CD4-positive, alpha-beta T cell (primary cell): Measurements from ENCODE around the gene SNRNP70. TPM values are rescaled to one million over a fixed set of nuclear protein-coding genes. Genes with fewer than 3 reads are reported as not detected.

Experiments used
- ATAC-seq: fragments of 200-7000 bp; cut with Tn5 transposase; one replicate; pipeline ENCODE4 v1.10.0; 2022; ENCODE audit warnings: mild to moderate bottlenecking; ENCODE audit not compliant: poor library complexity
- CTCF ChIA-PET: fragments of 350-600 bp; sonication (Branson Sonifier 250); formaldehyde crosslinking; loops from one replicate; lab custom pipeline; 2021; ENCODE audit warnings: antibody characterized with exemption, inconsistent platforms; lab: Charles Lee
- POLR2A ChIA-PET: fragments of 350-600 bp; sonication (Branson Sonifier 250); formaldehyde crosslinking; loops from one replicate; lab custom pipeline; 2021; ENCODE audit warnings: antibody characterized with exemption, inconsistent platforms; lab: Charles Lee
- DNase-seq, 14 experiments: peaks; one replicate each; pipeline ENCODE4 v3.0.0-alpha.2; 2013 to 2020; ENCODE audit warnings: mixed read lengths in 2 of 14
- H3K27ac ChIP-seq, 2 donors: one replicate each; pipeline versions ENCODE4 v1.5.1 to v1.7.0; 2013; ENCODE audit warnings: low read length in 2 of 2, low read depth in 1 of 2, mild to moderate bottlenecking in 1 of 2
- H3K27me3 ChIP-seq, 2 experiments: 1 replicate in 1 of 2; 2 replicates in 1 of 2; pipeline versions ENCODE4 v1.6.1 to v1.7.0; 2013; ENCODE audit warnings: low read length in 2 of 2, control low read depth in 1 of 2, mild to moderate bottlenecking in 1 of 2, moderate library complexity in 1 of 2; ENCODE audit not compliant: insufficient read depth in 2 of 2, control insufficient read depth in 1 of 2
- H3K36me3 ChIP-seq: one replicate; pipeline ENCODE4 v1.6.1; 2013; ENCODE audit warnings: low read length, control low read depth; ENCODE audit not compliant: insufficient read depth
- H3K4me1 ChIP-seq: one replicate; pipeline ENCODE4 v1.6.1; 2013; ENCODE audit warnings: low read length, control low read depth; ENCODE audit not compliant: insufficient read depth
- H3K4me3 ChIP-seq: one replicate; pipeline ENCODE4 v1.5.1; 2013; ENCODE audit warnings: mild to moderate bottlenecking, low read length, moderate library complexity
- H3K9me3 ChIP-seq, 2 experiments: 1 replicate in 1 of 2; 2 replicates in 1 of 2; pipeline versions ENCODE4 v1.6.1 to v1.7.0; 2013; ENCODE audit warnings: low read length in 2 of 2, mild to moderate bottlenecking in 2 of 2, control low read depth in 1 of 2, moderate library complexity in 1 of 2; ENCODE audit not compliant: control insufficient read depth in 1 of 2, insufficient read depth in 1 of 2
- H3K27ac Mint-ChIP-seq: one replicate; pipeline ENCODE4 v1.8.0; 2020; ENCODE audit warnings: mixed read lengths
- H3K27me3 Mint-ChIP-seq: one replicate; pipeline ENCODE4 v1.8.0; 2021; ENCODE audit warnings: mixed read lengths
- H3K36me3 Mint-ChIP-seq: one replicate; pipeline ENCODE4 v1.8.0; 2021; ENCODE audit warnings: low read depth, mixed read lengths
- H3K4me1 Mint-ChIP-seq: one replicate; pipeline ENCODE4 v1.8.0; 2021; ENCODE audit warnings: low read depth, mixed read lengths
- H3K4me3 Mint-ChIP-seq: one replicate; pipeline ENCODE4 v1.8.0; 2020; ENCODE audit warnings: mild to moderate bottlenecking, mixed read lengths
- H3K9me3 Mint-ChIP-seq: one replicate; pipeline ENCODE4 v1.8.0; 2020; ENCODE audit warnings: mixed read lengths
- intact Hi-C, 2 experiments: fragments of 100-400 bp; cut with DNase I in 1 of 2; cut with micrococcal nuclease in 1 of 2; formaldehyde crosslinking; loops; one replicate each; pipeline versions ENCODE4 v1.15.1 to v1.9.0; 2023 to 2025; cut with DNase I, micrococcal nuclease
- total RNA-seq, 174 experiments: library from RNA in 2 of 174; stranded (reverse) in 2 of 174; gene quantifications; one replicate each; pipeline ENCODE4 v1.2.3 and lab custom pipeline; 2021 to 2026
- TF ChIP-seq, protein P1 (sequence below): fragments of 200-600 bp; IDR thresholded peaks from one replicate; pipeline ENCODE4 v1.8.0; 2022; ENCODE audit warnings: antibody characterized with exemption, mild to moderate bottlenecking

Gene SNRNP70
- total RNA-seq, 2 experiments from 2014 or later: 375 to 397 TPM

DNA sequence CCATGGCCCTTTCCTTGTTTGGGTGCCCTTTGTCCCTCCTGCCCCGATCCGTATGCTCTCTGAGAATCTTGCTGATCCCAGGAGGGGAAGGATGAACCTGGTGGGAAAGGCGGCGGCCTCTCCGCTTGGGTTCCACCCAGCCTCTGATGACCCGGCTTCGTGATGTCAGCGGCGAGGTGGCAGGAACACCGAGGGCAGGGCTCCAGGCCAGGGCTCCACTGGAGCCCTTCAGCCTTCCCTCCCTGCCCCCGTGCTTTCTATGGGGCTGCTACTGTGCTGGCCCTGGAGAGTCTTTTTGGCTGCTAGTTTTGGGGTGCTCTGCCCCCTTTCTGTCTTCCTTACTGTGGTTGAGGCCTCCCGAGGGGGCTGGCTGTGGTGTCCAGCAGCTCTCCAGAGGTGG is 17.1 kb downstream of the SNRNP70 start:
- Mint-ChIP-seq H3K27ac (no peak overlapping the region), H3K4me3 (no peak overlapping the region), H3K4me1 (peaks cover 14% of the 10 kb centered on the region), H3K36me3 (peaks cover 80% of the 10 kb centered on the region), H3K9me3 (no peaks in the 10 kb centered on the region), H3K27me3 (no peaks in the 10 kb centered on the region)
- Histone ChIP-seq H3K27ac (no peak overlapping the region), H3K4me3 (no peak overlapping the region), H3K36me3 (peaks cover 88% of the 10 kb centered on the region), H3K4me1 (peaks cover 14% of the 10 kb centered on the region), H3K9me3 (no peaks in the 10 kb centered on the region), H3K27me3 (no peaks in the 10 kb centered on the region)
- CTCF ChIA-PET: interaction anchor here (1.7 kb wide), 1 partner anchor 12 kb away, joined by 4 read pairs; the partner anchor contains the start of gene LIN7B
- POLR2A ChIA-PET: no interaction called here
- ATAC-seq (no peak), DNase-seq (no peak)
- TF ChIP-seq, protein P1, sequence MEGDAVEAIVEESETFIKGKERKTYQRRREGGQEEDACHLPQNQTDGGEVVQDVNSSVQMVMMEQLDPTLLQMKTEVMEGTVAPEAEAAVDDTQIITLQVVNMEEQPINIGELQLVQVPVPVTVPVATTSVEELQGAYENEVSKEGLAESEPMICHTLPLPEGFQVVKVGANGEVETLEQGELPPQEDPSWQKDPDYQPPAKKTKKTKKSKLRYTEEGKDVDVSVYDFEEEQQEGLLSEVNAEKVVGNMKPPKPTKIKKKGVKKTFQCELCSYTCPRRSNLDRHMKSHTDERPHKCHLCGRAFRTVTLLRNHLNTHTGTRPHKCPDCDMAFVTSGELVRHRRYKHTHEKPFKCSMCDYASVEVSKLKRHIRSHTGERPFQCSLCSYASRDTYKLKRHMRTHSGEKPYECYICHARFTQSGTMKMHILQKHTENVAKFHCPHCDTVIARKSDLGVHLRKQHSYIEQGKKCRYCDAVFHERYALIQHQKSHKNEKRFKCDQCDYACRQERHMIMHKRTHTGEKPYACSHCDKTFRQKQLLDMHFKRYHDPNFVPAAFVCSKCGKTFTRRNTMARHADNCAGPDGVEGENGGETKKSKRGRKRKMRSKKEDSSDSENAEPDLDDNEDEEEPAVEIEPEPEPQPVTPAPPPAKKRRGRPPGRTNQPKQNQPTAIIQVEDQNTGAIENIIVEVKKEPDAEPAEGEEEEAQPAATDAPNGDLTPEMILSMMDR: no peak
- intact Hi-C loops: no loop called here

DNA sequence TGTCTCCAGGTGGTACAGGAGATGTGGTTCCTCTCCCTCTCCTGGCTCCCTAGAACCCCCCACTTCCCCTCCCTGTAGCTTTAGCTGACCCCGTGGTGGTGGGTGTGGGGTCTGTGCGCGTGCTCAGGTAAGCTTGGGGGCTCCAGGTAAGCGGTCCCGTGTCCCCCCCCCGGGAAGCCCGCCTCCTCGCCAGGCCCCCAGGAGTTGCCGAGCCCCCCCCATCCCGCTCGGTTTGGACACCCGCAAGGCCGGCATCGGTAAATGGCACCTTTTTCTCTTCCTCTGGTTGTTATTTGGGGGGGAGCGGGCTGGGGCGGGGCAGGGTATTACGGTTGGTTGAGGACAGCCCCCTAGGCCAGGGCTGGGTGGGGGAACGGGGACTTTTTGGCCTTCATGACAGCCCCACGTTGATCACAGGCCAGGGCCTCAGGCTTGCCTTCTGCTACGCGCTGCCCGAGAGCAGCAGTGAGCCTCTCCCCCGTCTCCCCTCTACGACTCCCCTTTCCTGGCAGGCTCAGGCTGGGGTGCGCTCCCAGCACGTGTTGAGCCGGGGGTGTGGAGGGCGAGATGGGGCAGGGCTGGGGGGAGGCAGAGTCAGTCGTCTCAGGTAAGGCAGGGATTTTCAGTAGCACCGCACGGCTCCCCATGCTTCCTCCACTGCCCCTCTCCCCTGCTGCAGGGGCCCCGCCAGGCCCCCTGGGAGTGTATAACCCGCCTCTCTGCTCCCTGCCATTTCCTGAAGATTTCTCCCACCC is 18.3 kb downstream of the SNRNP70 start:
- peaks cover 75% of the 10 kb centered on the region for H3K36me3 Mint-ChIP-seq
- Histone ChIP-seq H3K4me1 (peaks cover 3% of the 10 kb centered on the region), H3K9me3 (no peaks in the 10 kb centered on the region), H3K27ac (no peak overlapping the region), H3K36me3 (peaks cover 88% of the 10 kb centered on the region), H3K27me3 (no peaks in the 10 kb centered on the region), H3K4me3 (no peak overlapping the region)
- TF ChIP-seq, protein P1: no peak
- DNase-seq (no peak), ATAC-seq (no peak)
- ChIA-PET POLR2A (no interaction called here), CTCF (interaction anchor here (1.7 kb wide), 1 partner anchor 11 kb away, joined by 4 read pairs; the partner anchor contains the start of gene LIN7B)
- no peak overlapping the region for H3K27ac Mint-ChIP-seq
- no peaks in the 10 kb centered on the region for H3K27me3 Mint-ChIP-seq
- no peaks in the 10 kb centered on the region for H3K9me3 Mint-ChIP-seq
- intact Hi-C loops: no loop called here
- no peak overlapping the region for H3K4me3 Mint-ChIP-seq
- peaks cover 5% of the 10 kb centered on the region for H3K4me1 Mint-ChIP-seq

DNA sequence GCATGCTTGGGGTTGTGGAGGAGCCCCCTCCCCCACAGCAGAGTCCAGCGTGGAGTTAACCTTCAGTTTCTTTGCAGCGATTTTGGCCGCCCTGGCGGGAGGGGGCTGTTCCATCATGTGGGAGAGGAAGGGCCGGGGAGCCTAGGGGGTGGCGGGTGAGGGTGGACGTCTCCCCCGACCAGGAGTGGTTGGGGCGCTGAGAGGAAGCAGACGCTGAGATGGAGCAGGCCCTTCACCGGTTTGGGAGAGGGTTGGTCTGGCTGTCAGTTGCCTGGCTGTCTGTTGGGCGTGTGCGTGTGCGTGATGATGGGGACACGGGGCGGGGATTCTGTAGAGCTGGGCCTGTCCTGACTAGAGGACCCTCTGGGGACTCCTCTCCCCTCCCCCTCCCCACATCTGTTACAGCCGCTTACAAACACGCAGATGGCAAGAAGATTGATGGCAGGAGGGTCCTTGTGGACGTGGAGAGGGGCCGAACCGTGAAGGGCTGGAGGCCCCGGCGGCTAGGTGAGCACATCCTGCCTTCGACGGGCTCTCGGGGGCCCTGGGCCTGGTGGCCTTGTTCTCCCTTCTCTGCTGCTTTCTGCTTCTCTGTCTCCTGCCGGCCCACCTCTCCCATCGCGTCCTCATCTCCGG is 19.1 kb downstream of the SNRNP70 start:
- peaks cover 75% of the 10 kb centered on the region for H3K36me3 Mint-ChIP-seq
- intact Hi-C loops: no loop called here

More for the DNA sequence above, 19.1 kb downstream of the SNRNP70 start:
- H3K27ac ChIP-seq: no peak overlapping the region
- DNase-seq (no peak), ATAC-seq (no peak)
- H3K9me3 ChIP-seq: no peaks in the 10 kb centered on the region
- ChIA-PET POLR2A (no interaction called here), CTCF (interaction anchor here (2.0 kb wide), 1 partner anchor 10 kb away, joined by 10 read pairs; the partner anchor contains the start of gene LIN7B)
- H3K4me3 ChIP-seq: no peak overlapping the region
- H3K27ac Mint-ChIP-seq: no peak overlapping the region
- H3K4me3 Mint-ChIP-seq: no peak overlapping the region
- peaks cover 87% of the 10 kb centered on the region for H3K36me3 ChIP-seq
- H3K27me3 Mint-ChIP-seq: no peaks in the 10 kb centered on the region
- H3K4me1 Mint-ChIP-seq: peaks cover 5% of the 10 kb centered on the region
- H3K4me1 ChIP-seq: peaks cover 3% of the 10 kb centered on the region
- no peaks in the 10 kb centered on the region for H3K9me3 Mint-ChIP-seq
- TF ChIP-seq, protein P1: no peak
- no peaks in the 10 kb centered on the region for H3K27me3 ChIP-seq
